Neural cell (in vitro differentiated cells): ENCODE data around the gene OR51V1.

ENCODE experiments used
- EP300 ChIP-seq: fragments of 450-650 bp; conservative IDR thresholded peaks from 2 replicates; pipeline ENCODE4 v1.6.1; 2014; ENCODE audit warnings: antibody characterized with exemption, mild to moderate bottlenecking, moderate library complexity; ENCODE audit not compliant: poor library complexity, severe bottlenecking
- EZH2 ChIP-seq: fragments of 200-600, 300-800 bp; shearing (Covaris generic), sonication (generic); IDR thresholded peaks from 2 replicates; pipeline ENCODE4 v1.6.1; 2014; ENCODE audit warnings: antibody characterized with exemption, low read length, borderline replicate concordance, mild to moderate bottlenecking; ENCODE audit not compliant: insufficient read depth, poor library complexity, severe bottlenecking
- MXI1 ChIP-seq: fragments of 450-650 bp; conservative IDR thresholded peaks from 2 replicates; pipeline ENCODE4 v1.6.1; 2014; ENCODE audit warnings: antibody characterized with exemption, mild to moderate bottlenecking; ENCODE audit not compliant: poor library complexity, severe bottlenecking
- POLR2AphosphoS5 ChIP-seq: IDR thresholded peaks from 2 replicates; pipeline ENCODE4 v1.6.1; 2012
- RAD21 ChIP-seq: fragments of 450-650 bp; conservative IDR thresholded peaks from 2 replicates; pipeline ENCODE4 v1.6.1; 2014; ENCODE audit warnings: antibody characterized with exemption, mild to moderate bottlenecking, moderate library complexity
- SMC3 ChIP-seq: fragments of 450-650 bp; conservative IDR thresholded peaks from 2 replicates; pipeline ENCODE4 v1.6.1; 2014; ENCODE audit warnings: antibody characterized with exemption, mild to moderate bottlenecking, moderate library complexity; ENCODE audit not compliant: poor library complexity
- TAF1 ChIP-seq: IDR thresholded peaks from 2 replicates; pipeline ENCODE4 v1.6.1; 2012; ENCODE audit warnings: low read depth
- TF ChIP-seq, protein P1 (sequence below): fragments of 450-650 bp; IDR thresholded peaks from 2 replicates; pipeline ENCODE4 v1.5.1; 2014; ENCODE audit warnings: antibody characterized with exemption, mild to moderate bottlenecking, moderate library complexity; ENCODE audit not compliant: poor library complexity, severe bottlenecking
- TF ChIP-seq, protein P2 (sequence below): IDR thresholded peaks from 2 replicates; pipeline ENCODE4 v1.6.1; 2012; ENCODE audit warnings: borderline replicate concordance

GRCh38 chr11:5243816-5244180 is 43.3 kb upstream of the OR51V1 start:
- no peak for TF ChIP-seq SMC3
- TF ChIP-seq, protein P1, sequence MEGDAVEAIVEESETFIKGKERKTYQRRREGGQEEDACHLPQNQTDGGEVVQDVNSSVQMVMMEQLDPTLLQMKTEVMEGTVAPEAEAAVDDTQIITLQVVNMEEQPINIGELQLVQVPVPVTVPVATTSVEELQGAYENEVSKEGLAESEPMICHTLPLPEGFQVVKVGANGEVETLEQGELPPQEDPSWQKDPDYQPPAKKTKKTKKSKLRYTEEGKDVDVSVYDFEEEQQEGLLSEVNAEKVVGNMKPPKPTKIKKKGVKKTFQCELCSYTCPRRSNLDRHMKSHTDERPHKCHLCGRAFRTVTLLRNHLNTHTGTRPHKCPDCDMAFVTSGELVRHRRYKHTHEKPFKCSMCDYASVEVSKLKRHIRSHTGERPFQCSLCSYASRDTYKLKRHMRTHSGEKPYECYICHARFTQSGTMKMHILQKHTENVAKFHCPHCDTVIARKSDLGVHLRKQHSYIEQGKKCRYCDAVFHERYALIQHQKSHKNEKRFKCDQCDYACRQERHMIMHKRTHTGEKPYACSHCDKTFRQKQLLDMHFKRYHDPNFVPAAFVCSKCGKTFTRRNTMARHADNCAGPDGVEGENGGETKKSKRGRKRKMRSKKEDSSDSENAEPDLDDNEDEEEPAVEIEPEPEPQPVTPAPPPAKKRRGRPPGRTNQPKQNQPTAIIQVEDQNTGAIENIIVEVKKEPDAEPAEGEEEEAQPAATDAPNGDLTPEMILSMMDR = no peak
- no peak for TF ChIP-seq POLR2AphosphoS5
- no peak for TF ChIP-seq TAF1
- no peak for TF ChIP-seq EP300
- TF ChIP-seq EZH2 = no peak
- TF ChIP-seq RAD21 = no peak
- TF ChIP-seq, protein P2, sequence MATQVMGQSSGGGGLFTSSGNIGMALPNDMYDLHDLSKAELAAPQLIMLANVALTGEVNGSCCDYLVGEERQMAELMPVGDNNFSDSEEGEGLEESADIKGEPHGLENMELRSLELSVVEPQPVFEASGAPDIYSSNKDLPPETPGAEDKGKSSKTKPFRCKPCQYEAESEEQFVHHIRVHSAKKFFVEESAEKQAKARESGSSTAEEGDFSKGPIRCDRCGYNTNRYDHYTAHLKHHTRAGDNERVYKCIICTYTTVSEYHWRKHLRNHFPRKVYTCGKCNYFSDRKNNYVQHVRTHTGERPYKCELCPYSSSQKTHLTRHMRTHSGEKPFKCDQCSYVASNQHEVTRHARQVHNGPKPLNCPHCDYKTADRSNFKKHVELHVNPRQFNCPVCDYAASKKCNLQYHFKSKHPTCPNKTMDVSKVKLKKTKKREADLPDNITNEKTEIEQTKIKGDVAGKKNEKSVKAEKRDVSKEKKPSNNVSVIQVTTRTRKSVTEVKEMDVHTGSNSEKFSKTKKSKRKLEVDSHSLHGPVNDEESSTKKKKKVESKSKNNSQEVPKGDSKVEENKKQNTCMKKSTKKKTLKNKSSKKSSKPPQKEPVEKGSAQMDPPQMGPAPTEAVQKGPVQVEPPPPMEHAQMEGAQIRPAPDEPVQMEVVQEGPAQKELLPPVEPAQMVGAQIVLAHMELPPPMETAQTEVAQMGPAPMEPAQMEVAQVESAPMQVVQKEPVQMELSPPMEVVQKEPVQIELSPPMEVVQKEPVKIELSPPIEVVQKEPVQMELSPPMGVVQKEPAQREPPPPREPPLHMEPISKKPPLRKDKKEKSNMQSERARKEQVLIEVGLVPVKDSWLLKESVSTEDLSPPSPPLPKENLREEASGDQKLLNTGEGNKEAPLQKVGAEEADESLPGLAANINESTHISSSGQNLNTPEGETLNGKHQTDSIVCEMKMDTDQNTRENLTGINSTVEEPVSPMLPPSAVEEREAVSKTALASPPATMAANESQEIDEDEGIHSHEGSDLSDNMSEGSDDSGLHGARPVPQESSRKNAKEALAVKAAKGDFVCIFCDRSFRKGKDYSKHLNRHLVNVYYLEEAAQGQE = no peak
- TF ChIP-seq MXI1 = no peak
